SK-N-SH (cell line): ENCODE results near the gene ZNF514.

Experiments used
- CHD2 ChIP-seq: fragments of 150-350 bp; IDR thresholded peaks from 2 replicates; pipeline ENCODE4 v1.6.1; 2018; ENCODE audit warnings: low read length; ENCODE audit not compliant: partially characterized antibody
- ELF1 ChIP-seq: IDR thresholded peaks from 2 replicates; pipeline ENCODE4 v1.4.0; 2012
- EP300 ChIP-seq, 2 experiments: IDR thresholded peaks; 2 replicates each; pipeline versions ENCODE4 v1.4.0 to v1.6.1; 2012; ENCODE audit warnings: borderline replicate concordance in 1 of 2, low read depth in 1 of 2, low read length in 1 of 2
- FOXJ3 ChIP-seq: sonication (generic); formaldehyde crosslinking; IDR thresholded peaks from 2 replicates; pipeline ENCODE4 v1.5.1; 2020; ENCODE audit warnings: mild to moderate bottlenecking, missing genetic modification reagents
- GATA2 ChIP-seq: sonication (generic); formaldehyde crosslinking; IDR thresholded peaks from 2 replicates; pipeline ENCODE4 v1.5.0; 2020; ENCODE audit warnings: mild to moderate bottlenecking, missing genetic modification reagents
- IRF3 ChIP-seq: fragments of 150-350 bp; IDR thresholded peaks from 2 replicates; pipeline ENCODE4 v1.6.1; 2016; ENCODE audit warnings: mild to moderate bottlenecking, low read depth, low read length
- POLR2AphosphoS5 ChIP-seq: IDR thresholded peaks from 2 replicates; pipeline ENCODE4 v1.6.1; 2012; ENCODE audit warnings: low read depth, low read length
- RFX5 ChIP-seq: IDR thresholded peaks from 2 replicates; pipeline ENCODE4 v1.6.1; 2012; ENCODE audit warnings: mild to moderate bottlenecking, improper control_type of control experiment, low read length
- RXRA ChIP-seq: IDR thresholded peaks from 2 replicates; pipeline ENCODE4 v1.4.0; 2012; ENCODE audit warnings: low read depth, mild to moderate bottlenecking, borderline replicate concordance
- SMC3 ChIP-seq: IDR thresholded peaks from 2 replicates; pipeline ENCODE4 v1.6.1; 2012; ENCODE audit warnings: low read depth, low read length, improper control_type of control experiment
- TCF12 ChIP-seq: IDR thresholded peaks from 2 replicates; pipeline ENCODE4 v1.4.0; 2012
- TF ChIP-seq, protein P1 (sequence below): fragments of 200-600 bp; sonication (generic); IDR thresholded peaks from 2 replicates; pipeline ENCODE4 v1.6.1; 2017; ENCODE audit warnings: antibody characterized with exemption, mild to moderate bottlenecking, moderate library complexity

GRCh38 chr2:95143838-95144237 lies 15.8 kb downstream of the ZNF514 start:
- TF ChIP-seq ELF1 (no peak), RFX5 (no peak), CHD2 (no peak), RXRA (no peak), EP300 (IDR thresholded peaks at IDR 0.05; ENCODE audit: borderline replicate concordance in 1 of 2, low read depth in 1 of 2, low read length in 1 of 2) (no peak), SMC3 (no peak), GATA2 (CRISPR knock-in tag) (no peak), IRF3 (no peak), TCF12 (no peak), FOXJ3 (no peak), POLR2AphosphoS5 (no peak)
- TF ChIP-seq, protein P1, sequence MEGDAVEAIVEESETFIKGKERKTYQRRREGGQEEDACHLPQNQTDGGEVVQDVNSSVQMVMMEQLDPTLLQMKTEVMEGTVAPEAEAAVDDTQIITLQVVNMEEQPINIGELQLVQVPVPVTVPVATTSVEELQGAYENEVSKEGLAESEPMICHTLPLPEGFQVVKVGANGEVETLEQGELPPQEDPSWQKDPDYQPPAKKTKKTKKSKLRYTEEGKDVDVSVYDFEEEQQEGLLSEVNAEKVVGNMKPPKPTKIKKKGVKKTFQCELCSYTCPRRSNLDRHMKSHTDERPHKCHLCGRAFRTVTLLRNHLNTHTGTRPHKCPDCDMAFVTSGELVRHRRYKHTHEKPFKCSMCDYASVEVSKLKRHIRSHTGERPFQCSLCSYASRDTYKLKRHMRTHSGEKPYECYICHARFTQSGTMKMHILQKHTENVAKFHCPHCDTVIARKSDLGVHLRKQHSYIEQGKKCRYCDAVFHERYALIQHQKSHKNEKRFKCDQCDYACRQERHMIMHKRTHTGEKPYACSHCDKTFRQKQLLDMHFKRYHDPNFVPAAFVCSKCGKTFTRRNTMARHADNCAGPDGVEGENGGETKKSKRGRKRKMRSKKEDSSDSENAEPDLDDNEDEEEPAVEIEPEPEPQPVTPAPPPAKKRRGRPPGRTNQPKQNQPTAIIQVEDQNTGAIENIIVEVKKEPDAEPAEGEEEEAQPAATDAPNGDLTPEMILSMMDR = no peak
